HG03575 (cell line): Measurements from ENCODE around the gene LTF.

ENCODE experiments used
- ATAC-seq: cut with Tn5 transposase; IDR thresholded peaks from one replicate; pipeline ENCODE4 v1.9.1; 2021; ENCODE audit not compliant: unreplicated experiment, insufficient number of reproducible peaks, low FRiP score; ENCODE audit errors: extremely low read depth

Gene LTF

DNA sequence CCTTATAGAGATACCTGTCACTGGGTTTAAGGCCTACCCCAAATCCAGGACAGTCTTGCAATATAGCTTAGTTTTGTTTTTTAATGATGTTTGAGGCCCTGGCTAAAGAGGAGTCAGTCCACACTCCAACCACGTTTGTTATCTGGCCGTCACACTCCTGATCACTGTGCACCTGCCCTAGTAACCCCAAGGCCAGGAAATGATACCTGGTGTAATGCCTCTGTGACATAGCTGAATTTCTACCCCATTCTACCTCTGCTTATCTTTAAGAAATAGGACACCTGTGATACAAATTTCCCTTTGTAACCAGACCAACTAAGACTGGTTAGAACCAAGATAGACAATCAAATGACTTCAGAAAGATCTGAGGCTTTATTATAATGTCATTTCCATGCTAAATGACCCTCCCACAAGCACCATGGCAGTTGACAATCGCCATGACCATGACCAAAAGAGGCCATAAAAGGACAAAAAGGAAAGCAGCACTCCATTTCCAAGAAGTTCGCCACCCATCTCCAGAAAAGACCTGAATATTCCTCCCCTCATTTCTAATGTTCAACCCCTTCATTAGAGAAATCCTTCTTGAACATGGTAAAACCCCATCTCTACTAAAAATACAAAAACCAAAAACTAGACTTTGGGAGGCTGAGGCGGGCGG, 28.3 kb upstream of the LTF start:
- ATAC-seq = no peak

DNA sequence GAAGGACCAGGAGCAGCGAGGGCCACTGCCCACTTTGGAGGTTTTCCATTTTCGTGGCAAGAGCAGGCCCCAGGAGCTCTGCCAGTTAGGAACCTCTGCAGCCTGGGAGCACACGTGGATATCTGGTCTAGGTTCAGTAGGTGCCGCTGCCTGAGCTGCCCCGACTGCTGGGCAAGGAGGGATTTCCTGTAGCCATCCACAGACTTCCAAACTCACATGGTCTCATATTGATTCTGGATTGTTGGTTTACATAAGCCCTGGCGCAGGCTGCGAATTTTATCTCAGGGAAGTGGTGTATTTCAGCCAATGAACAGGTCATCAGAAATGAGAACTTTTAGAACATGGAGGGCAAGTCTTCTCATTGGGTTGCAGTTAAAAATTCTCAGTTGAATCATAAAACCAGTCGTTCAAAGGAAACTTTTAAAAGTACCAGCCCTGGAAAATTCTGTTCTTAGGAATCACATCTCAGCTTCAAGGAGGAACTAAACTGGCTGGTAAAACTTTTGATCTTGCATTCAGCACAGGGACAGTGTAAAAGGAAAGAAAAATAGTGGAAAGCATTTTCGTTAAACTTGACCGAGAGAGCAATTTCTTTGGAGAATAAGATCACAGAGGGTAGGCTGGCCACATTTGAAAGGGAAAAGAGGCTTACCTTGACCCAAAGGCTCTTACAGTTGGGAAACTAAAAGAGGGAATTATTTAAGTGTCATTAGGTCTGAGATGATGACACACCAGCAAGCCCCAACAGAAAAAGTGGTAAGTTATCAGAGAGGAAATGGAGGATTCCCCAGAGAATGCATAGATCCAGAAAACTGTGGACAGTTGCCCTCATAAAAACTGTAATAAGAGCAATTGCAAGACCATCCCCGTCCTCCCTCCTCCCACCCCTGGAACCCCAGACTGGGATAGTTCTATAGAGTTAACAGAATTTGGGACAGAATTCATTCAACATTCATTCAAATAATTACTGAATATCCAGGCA, 26.7 kb upstream of the LTF start:
- no peak for ATAC-seq

GRCh38 chr3:46490338-46491084, 25.8 kb upstream of the LTF start:
- no peak for ATAC-seq

GRCh38 chr3:46489875-46490274, 25.2 kb upstream of the LTF start:
- no peak for ATAC-seq

DNA sequence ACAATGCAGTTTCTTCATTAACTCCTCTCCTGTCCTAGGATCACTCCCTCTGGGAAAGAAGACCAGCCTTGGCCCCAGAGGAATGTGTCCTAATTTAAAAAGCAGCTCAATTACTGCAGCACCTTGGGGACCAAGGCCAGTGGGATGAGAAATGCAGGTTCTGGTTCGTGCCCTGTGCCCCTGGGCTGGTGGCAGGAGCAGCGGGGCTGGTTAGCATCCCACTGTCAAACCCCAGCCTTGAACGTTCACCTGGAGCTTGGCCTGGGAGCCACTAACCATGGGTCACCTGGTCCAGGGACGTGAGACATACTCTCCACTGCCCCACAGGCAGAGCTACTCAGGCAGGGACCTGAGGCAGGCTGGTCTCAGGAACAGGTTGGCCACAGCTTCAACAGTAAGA, 24.7 kb upstream of the LTF start:
- ATAC-seq = no peak

DNA sequence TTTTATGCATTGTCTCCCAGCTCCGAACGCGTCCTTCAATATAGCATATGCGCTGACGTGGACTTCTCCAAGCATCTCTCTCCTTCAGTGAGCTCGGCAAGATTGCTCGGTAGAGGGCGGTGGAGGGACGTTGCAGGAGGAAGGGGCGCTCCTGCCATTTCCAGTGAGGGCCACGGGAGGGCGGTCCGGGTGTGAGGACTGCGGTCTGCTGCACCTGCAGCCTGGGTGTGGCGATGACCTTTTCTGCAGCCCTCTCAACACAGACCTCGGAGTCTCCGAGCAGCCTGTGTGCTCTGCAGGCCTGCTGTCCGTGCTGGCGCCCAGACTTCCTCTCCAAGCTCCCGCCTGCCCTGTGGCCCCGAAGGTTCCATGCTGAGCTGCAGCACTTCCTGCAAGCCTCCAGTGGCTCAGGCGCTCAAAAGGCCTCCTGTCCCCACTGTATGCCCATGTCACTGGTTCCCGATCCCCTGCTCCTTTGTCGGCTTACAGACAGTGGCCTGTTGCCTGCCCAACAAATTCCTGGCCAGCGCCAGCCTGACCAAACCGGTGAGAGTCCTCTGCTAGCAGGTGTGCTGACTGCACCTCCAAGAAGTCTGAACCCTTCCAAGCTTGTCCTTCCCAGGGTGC, 24.1 kb upstream of the LTF start:
- no peak for ATAC-seq

GRCh38 chr3:46485779-46486175, 21.1 kb upstream of the LTF start:
- ATAC-seq = no peak

DNA sequence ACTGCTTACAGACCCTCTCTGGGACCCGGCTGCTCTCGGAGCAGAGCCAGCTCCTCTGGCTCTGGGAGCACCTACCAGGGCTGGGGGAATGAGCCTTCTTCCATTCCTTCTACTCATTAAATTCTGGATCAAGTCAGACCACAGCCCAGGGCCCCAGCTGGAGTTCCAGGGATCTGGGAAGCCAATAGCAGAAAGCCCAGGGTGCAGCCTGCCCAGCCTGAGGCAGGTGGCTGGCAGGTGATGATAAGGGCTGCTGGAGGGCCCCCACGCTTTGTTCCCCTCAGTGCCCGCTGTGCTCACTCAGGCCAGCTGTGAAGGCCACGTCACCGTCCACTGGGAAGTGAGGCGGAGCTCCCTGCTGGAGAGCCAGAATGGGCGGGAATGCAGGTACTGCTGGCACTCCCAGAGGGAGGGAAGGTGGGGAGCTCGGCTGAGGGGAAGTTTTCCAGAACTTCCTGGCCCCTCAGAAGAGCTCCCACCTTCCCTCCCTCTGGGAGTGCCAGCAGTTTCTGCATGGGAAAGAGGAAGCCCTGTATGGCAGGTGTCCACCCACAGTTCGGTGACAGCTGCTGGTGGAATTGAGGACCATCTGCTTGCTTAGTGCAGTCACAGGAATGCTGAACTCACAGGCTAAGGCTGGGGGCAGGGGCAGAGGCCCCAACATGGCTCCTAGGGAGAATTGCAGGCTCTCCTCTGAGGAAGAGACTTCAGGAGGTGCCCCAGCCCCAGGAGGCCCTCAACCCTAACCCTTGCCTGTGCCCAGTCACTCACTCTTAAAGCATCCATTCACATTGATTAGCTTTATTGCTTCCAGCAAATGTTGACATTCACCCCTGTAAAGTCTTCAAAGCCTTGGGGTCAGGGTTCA, 20.4 kb upstream of the LTF start:
- ATAC-seq = no peak

DNA sequence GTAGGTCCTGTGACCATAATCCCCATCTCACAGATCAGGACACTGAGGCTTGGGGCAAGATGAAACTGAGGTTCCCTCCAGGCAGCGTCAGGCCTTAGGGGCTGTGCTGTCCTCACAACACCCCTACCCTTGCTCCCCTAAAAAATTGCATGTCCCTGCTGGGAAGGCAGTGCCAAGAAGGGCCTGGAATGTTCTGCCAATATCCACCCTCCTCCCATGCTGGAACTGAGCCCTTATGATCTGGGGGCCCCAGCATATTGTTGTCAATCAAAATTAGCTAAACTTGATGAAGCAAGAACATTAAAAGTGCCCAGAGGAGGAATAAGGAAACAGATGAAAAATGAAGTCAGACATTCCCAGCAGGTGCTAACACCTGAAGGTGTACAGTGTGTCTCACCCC, 19.7 kb upstream of the LTF start:
- ATAC-seq = no peak

DNA sequence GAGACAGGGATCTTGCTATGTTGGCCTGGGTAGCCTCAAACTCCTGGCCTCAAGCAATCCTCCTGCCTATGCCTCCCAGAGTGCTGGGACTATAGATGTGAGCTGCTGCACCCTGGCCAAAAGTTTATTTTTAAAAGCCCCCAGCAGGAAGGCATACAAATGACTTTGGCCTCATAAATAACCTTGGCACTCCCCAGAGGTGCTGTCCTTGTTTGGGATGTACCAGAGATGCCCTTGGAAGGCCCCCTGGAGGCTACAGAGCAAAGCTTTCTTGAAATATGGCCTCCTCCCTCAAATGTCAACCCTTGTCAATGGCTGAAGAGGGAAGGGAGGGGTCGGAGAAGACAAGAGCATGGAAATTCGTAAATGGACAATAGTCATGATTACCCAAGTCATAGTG, 19.1 kb upstream of the LTF start:
- no peak for ATAC-seq

DNA sequence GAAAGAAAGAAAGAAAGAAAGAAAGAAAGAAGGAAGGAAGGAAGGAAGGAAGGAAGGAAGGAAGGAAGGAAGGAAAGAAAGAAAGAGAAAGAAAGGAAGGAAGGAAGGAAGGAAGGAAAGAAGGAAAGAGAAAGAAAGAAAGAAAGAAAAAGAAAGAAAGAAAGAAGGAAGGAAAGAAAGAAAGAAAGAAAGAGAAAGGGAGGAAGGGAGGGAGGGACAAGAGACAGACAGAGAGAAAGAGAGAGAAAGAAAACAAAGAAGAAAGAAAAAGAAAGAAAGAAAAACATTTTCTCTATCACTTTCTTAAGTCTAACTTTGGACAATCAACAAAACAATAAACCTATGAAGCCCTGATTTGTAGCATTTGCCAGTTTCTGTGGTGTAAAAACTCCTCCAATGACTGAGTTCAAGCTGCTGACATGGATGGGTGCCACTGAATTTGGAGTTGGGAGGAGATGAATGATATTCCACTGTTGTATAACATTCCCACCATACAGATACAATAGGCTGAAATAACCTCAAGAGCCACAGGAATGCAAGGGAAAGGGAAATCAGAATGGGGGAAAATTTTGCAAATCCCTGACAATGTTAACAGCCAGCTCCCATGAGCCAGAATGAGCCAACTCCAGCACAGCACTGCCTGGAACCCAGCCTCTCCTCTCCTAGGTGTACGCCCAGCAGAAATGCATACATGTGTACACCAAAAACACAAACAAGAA, 18.1 kb upstream of the LTF start:
- no peak for ATAC-seq

GRCh38 chr3:46481636-46482035, 16.9 kb upstream of the LTF start:
- no peak for ATAC-seq

DNA sequence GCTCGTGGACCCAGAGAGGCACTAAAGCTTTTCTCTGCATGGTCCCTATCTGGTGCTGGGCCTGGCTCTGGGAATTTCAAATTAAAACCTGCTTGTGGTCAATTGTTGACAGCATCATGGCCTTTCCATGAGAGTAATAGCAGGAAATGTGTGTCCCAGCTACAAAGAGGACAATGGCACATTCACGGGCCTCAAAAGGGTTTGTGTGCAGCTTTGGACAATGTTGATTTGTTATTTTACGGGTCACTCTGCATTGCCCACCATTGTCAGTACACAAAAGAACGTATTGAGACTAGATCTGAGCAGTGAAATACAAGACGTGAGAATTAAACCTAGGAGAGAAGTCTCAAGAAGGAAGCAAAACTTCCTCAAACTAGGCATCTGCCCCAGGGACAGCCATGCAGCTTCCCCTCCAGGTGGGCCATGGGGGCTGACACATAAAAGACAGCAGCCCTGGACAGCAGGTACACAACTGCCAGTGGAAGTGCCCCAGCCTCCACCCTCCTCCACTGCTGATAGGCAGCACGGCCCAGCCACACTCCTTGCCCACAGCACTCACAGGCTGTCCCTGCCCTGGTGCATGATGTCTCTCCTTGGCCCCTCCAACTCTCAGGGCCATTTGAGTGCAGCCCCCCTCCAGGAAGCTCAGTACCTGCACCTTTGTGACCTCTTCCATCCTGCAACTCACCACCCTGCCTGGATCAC, 15.9 kb upstream of the LTF start:
- ATAC-seq = no peak

DNA sequence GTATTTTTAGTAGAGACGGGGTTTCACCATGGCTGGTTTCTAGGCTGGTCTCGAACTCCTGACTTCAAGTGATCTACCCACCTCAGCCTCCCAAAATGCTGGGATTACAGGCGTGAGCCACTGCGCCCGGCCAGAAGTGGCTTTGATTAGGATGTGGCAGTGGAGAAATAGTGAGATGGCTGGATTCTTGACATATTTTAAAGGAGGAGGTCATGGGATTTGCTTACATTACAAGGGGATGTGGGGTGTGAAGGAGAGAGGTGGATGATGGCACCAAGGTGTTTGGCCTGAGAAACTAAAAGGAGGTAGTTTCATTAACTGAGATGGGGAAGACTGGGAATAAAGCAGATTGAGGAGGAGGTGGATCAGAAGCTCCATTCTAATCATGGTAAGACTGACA, 15.0 kb upstream of the LTF start:
- ATAC-seq = no peak

DNA sequence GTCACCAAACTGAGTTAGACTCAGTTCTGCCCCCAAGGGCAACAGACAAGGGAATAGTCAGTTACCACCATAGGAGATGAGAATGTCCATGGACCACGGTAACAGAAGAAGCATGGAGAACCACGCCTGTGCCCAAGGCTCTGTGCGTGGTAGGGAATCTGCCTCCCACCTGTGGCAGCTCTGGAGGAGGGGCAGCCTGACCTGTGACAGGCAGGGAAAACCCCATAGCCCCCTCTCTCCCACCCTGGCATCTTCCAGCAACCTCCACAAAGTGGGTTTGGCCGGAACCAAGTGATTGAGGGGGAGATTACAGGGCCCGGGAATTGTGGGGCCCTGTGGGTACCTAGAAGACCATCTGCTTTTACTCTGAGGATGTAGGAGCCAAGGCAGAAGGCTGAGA, 14.3 kb upstream of the LTF start:
- ATAC-seq = no peak

GRCh38 chr3:46478341-46478740, 13.6 kb upstream of the LTF start:
- no peak for ATAC-seq

- no peak for ATAC-seq
These were observed 13.1 kb upstream of the LTF start for GRCh38 chr3:46477756-46478155.
